HepG2 (cell line): ENCODE data around the gene CBFA2T2. TPM values are rescaled to one million over a fixed set of nuclear protein-coding genes. Genes with fewer than 3 reads are reported as not detected.

Experiments used
- CAMTA2 ChIP-seq: sonication (generic); formaldehyde crosslinking; IDR thresholded peaks from 2 replicates; pipeline ENCODE4 v1.4.0; 2020; ENCODE audit warnings: mild to moderate bottlenecking, missing genetic modification reagents, borderline replicate concordance
- CENPX ChIP-seq: sonication (generic); formaldehyde crosslinking; IDR thresholded peaks from 2 replicates; pipeline ENCODE4 v1.9.0; 2021; ENCODE audit warnings: mild to moderate bottlenecking, missing genetic modification reagents, moderate library complexity
- DNMT1 ChIP-seq: sonication (generic); formaldehyde crosslinking; IDR thresholded peaks from 2 replicates; pipeline ENCODE4 v1.5.1; 2020; ENCODE audit warnings: mild to moderate bottlenecking, missing genetic modification reagents
- DNMT3B ChIP-seq: conservative IDR thresholded peaks from 2 replicates; pipeline ENCODE4 v1.6.1; 2016; ENCODE audit warnings: missing biosample characterization, control low read depth
- FOXK1 ChIP-seq: sonication (generic); formaldehyde crosslinking; IDR thresholded peaks from 2 replicates; pipeline ENCODE4 v1.4.0; 2020; ENCODE audit warnings: low read depth, missing genetic modification reagents, borderline replicate concordance
- HOXA5 ChIP-seq: sonication (generic); formaldehyde crosslinking; IDR thresholded peaks from 2 replicates; pipeline ENCODE4 v1.4.0; 2020; ENCODE audit warnings: missing genetic modification reagents
- KAT7 ChIP-seq: IDR thresholded peaks from 2 replicates; pipeline ENCODE4 v1.6.1; 2018; ENCODE audit warnings: borderline replicate concordance, missing compliant biosample characterization
- NR2F2 ChIP-seq: IDR thresholded peaks from 2 replicates; pipeline ENCODE4 v1.6.1; 2012; ENCODE audit warnings: low read depth, inconsistent platforms, borderline replicate concordance
- RNF219 ChIP-seq: sonication (generic); formaldehyde crosslinking; IDR thresholded peaks from 2 replicates; pipeline ENCODE4 v1.5.0; 2020; ENCODE audit warnings: mild to moderate bottlenecking, missing genetic modification reagents
- SKIL ChIP-seq: sonication (generic); formaldehyde crosslinking; IDR thresholded peaks from 2 replicates; pipeline ENCODE4 v1.8.0; 2022; ENCODE audit warnings: missing genetic modification reagents, mild to moderate bottlenecking, moderate library complexity, borderline replicate concordance
- SNAPC4 ChIP-seq: sonication (generic); formaldehyde crosslinking; IDR thresholded peaks from 2 replicates; pipeline ENCODE4 v1.4.0; 2020; ENCODE audit warnings: mild to moderate bottlenecking, missing genetic modification reagents
- ZC3H13 ChIP-seq: sonication (generic); formaldehyde crosslinking; IDR thresholded peaks from 2 replicates; pipeline ENCODE4 v1.8.1; 2023; ENCODE audit warnings: mild to moderate bottlenecking, missing genetic modification reagents, moderate library complexity
- ZKSCAN5 ChIP-seq: sonication (generic); formaldehyde crosslinking; IDR thresholded peaks from 2 replicates; pipeline ENCODE4 v1.5.1; 2020; ENCODE audit warnings: mild to moderate bottlenecking, missing genetic modification reagents
- ZNF563 ChIP-seq: sonication (generic); formaldehyde crosslinking; IDR thresholded peaks from 2 replicates; pipeline ENCODE4 v1.8.0; 2022; ENCODE audit warnings: mild to moderate bottlenecking, moderate library complexity, missing genetic modification reagents
- ZNF878 ChIP-seq: sonication (generic); formaldehyde crosslinking; IDR thresholded peaks from 2 replicates; pipeline ENCODE4 v1.8.1; 2023; ENCODE audit warnings: mild to moderate bottlenecking, missing genetic modification reagents, moderate library complexity
- polyA plus RNA-seq, 8 experiments: library from polyadenylated mRNA; depleted of rRNA in 3 of 8; stranded (reverse) in 7 of 8; unstranded in 1 of 8; fragments of >200 nt; fragmentation: Illumina TruSeq in 4 of 8; extraction: Trizol in 4 of 8; gene quantifications; 2 replicates each; pipeline versions ENCODE4 v1.2.1 to v1.2.3, GENCODE V29; 2011 to 2016; ENCODE audit warnings: low read depth in 4 of 8, missing spikeins in 1 of 8, mixed read lengths in 1 of 8; ENCODE audit not compliant: insufficient read depth in 1 of 8
- total RNA-seq, 5 experiments: library from RNA; depleted of rRNA; stranded (reverse); fragments of >200 nt; fragmentation: Illumina TruSeq; extraction: Trizol; gene quantifications; 2 replicates each; pipeline ENCODE4 v1.2.3, GENCODE V29; 2016; ENCODE audit warnings: low read depth in 1 of 5
- TF ChIP-seq, protein P1 (sequence below): sonication (generic); formaldehyde crosslinking; IDR thresholded peaks from 2 replicates; pipeline ENCODE4 v1.8.0; 2022; ENCODE audit warnings: mild to moderate bottlenecking, missing genetic modification reagents, moderate library complexity
- TF ChIP-seq, protein P2 (sequence below): sonication (generic); formaldehyde crosslinking; IDR thresholded peaks from 2 replicates; pipeline ENCODE4 v1.5.0; 2020; ENCODE audit warnings: missing genetic modification reagents

Gene CBFA2T2
- total and polyA plus RNA-seq, 2 of the 13 experiments (the other 11 are each of a cell fraction or from before 2014, with no cell fraction given): 6.3 to 21.2 TPM

GRCh38 chr20:33444797-33445560 is 44.9 kb upstream of the CBFA2T2 start (continued):
- TF ChIP-seq SKIL (CRISPR knock-in tag): no peak
- TF ChIP-seq FOXK1 (CRISPR knock-in tag): no peak
- no peak for TF ChIP-seq CENPX
- no peak for TF ChIP-seq DNMT3B (CRISPR knock-in tag)
- no peak for TF ChIP-seq KAT7 (CRISPR knock-in tag)
- TF ChIP-seq SNAPC4 (CRISPR knock-in tag): no peak
- TF ChIP-seq NR2F2: no peak
- TF ChIP-seq HOXA5 (CRISPR knock-in tag): no peak
- TF ChIP-seq ZC3H13 (CRISPR knock-in tag): no peak
- no peak for TF ChIP-seq ZKSCAN5 (CRISPR knock-in tag)
- TF ChIP-seq, protein P1, sequence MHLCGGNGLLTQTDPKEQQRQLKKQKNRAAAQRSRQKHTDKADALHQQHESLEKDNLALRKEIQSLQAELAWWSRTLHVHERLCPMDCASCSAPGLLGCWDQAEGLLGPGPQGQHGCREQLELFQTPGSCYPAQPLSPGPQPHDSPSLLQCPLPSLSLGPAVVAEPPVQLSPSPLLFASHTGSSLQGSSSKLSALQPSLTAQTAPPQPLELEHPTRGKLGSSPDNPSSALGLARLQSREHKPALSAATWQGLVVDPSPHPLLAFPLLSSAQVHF (CRISPR knock-in tag): no peak
- no peak for TF ChIP-seq RNF219 (CRISPR knock-in tag)
- no peak for TF ChIP-seq ZNF563
- no peak for TF ChIP-seq DNMT1 (CRISPR knock-in tag)
- TF ChIP-seq, protein P2, sequence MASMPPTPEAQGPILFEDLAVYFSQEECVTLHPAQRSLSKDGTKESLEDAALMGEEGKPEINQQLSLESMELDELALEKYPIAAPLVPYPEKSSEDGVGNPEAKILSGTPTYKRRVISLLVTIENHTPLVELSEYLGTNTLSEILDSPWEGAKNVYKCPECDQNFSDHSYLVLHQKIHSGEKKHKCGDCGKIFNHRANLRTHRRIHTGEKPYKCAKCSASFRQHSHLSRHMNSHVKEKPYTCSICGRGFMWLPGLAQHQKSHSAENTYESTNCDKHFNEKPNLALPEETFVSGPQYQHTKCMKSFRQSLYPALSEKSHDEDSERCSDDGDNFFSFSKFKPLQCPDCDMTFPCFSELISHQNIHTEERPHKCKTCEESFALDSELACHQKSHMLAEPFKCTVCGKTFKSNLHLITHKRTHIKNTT: no peak
- no peak for TF ChIP-seq CAMTA2 (CRISPR knock-in tag)
- no peak for TF ChIP-seq ZNF878 (CRISPR knock-in tag)
